ENCODE results near the gene PAPLN.
A peak's percentile ranks its signal among the peaks of the same experiment; 100 is the strongest.

PAPLN gene

GRCh38 chr14:73241481-73242165 is 4.3 kb downstream of the PAPLN start:
- H3K9me2 ChIP-seq (replicated peaks; ENCODE audit: low read depth, low read length): no peaks in the 10 kb centered on the region
- H3K9ac ChIP-seq (ENCODE audit: low read depth, low read length, poor library complexity, severe bottlenecking): no peak overlapping the region
- no peak overlapping the region for H3K4me2 ChIP-seq (ENCODE audit: low read depth, low read length, poor library complexity, severe bottlenecking)
- H3F3A ChIP-seq (ENCODE audit: low read depth): 0 out of 2 replicates have a peak, but pooled peaks cover 3% of the 10 kb centered on the region
- no peaks in the 10 kb centered on the region for H3K36me3 ChIP-seq (ENCODE audit: insufficient read depth, low read length)
- no peak for TF ChIP-seq CTCF (conservative IDR thresholded peaks at IDR 0.05; ENCODE audit: low read length)
- TF ChIP-seq EZH2phosphoT487 (IDR thresholded peaks at IDR 0.05; ENCODE audit: borderline replicate concordance): no peak
- H3K79me2 ChIP-seq (ENCODE audit: insufficient read depth, low read length): no peaks in the 10 kb centered on the region
- H2AFZ ChIP-seq (ENCODE audit: low read length): no peak overlapping the region
- H4K20me1 ChIP-seq (ENCODE audit: insufficient read depth, low read length, poor library complexity, severe bottlenecking): no peaks in the 10 kb centered on the region
- no peak overlapping the region for H3K4me3 ChIP-seq (ENCODE audit: low read length, poor library complexity, severe bottlenecking)
- H3K9me3 ChIP-seq (ENCODE audit: insufficient read depth, low read depth, low read length): no peaks in the 10 kb centered on the region
- H3K4me1 ChIP-seq (ENCODE audit: insufficient read depth, low read length, poor library complexity, severe bottlenecking): peaks cover 35% of the 10 kb centered on the region
- no peaks in the 10 kb centered on the region for H3K27me3 ChIP-seq (ENCODE audit: insufficient read depth, low read length, poor library complexity, severe bottlenecking)

- H3K4me1 ChIP-seq (ENCODE audit: insufficient read depth, low read length, poor library complexity, severe bottlenecking): peaks cover 43% of the 10 kb centered on the region
- peak overlapping the region; percentile 42; the same call in 1 of the 2 replicates for H2AFZ ChIP-seq (ENCODE audit: low read length)
Observed at GRCh38 chr14:73242357-73242901, 5.1 kb downstream of the PAPLN start.

GRCh38 chr14:73243341-73243740 is 6.0 kb downstream of the PAPLN start:
- H3K79me2 ChIP-seq (ENCODE audit: insufficient read depth, low read length): no peaks in the 10 kb centered on the region
- no peaks in the 10 kb centered on the region for H3K27me3 ChIP-seq (ENCODE audit: insufficient read depth, low read length, poor library complexity, severe bottlenecking)
- H3K9me2 ChIP-seq (replicated peaks; ENCODE audit: low read depth, low read length): no peaks in the 10 kb centered on the region
- H3K4me2 ChIP-seq (ENCODE audit: low read depth, low read length, poor library complexity, severe bottlenecking): peak overlapping the region; percentile 48
- no peak overlapping the region for H3K4me3 ChIP-seq (ENCODE audit: low read length, poor library complexity, severe bottlenecking)
- TF ChIP-seq EZH2phosphoT487 (IDR thresholded peaks at IDR 0.05; ENCODE audit: borderline replicate concordance): no peak
- TF ChIP-seq CTCF (conservative IDR thresholded peaks at IDR 0.05; ENCODE audit: low read length): no peak
- 0 out of 2 replicates have a peak, but pooled peaks cover 3% of the 10 kb centered on the region for H3F3A ChIP-seq (ENCODE audit: low read depth)
- no peaks in the 10 kb centered on the region for H3K9me3 ChIP-seq (ENCODE audit: insufficient read depth, low read depth, low read length)
- no peaks in the 10 kb centered on the region for H4K20me1 ChIP-seq (ENCODE audit: insufficient read depth, low read length, poor library complexity, severe bottlenecking)
- H2AFZ ChIP-seq (ENCODE audit: low read length): no peak overlapping the region
- no peak overlapping the region for H3K9ac ChIP-seq (ENCODE audit: low read depth, low read length, poor library complexity, severe bottlenecking)
- no peaks in the 10 kb centered on the region for H3K36me3 ChIP-seq (ENCODE audit: insufficient read depth, low read length)
- H3K4me1 ChIP-seq (ENCODE audit: insufficient read depth, low read length, poor library complexity, severe bottlenecking): peaks cover 44% of the 10 kb centered on the region

More at GRCh38 chr14:73242357-73242901, 5.1 kb downstream of the PAPLN start:
- 0 out of 2 replicates have a peak, but pooled peaks cover 3% of the 10 kb centered on the region for H3F3A ChIP-seq (ENCODE audit: low read depth)
- H3K9me3 ChIP-seq (ENCODE audit: insufficient read depth, low read depth, low read length): no peaks in the 10 kb centered on the region
- no peaks in the 10 kb centered on the region for H3K9me2 ChIP-seq (replicated peaks; ENCODE audit: low read depth, low read length)
- H3K4me3 ChIP-seq (ENCODE audit: low read length, poor library complexity, severe bottlenecking): peak overlapping the region; percentile 33
- peak overlapping the region; percentile 48 for H3K4me2 ChIP-seq (ENCODE audit: low read depth, low read length, poor library complexity, severe bottlenecking)
- H3K79me2 ChIP-seq (ENCODE audit: insufficient read depth, low read length): no peaks in the 10 kb centered on the region
- H3K27me3 ChIP-seq (ENCODE audit: insufficient read depth, low read length, poor library complexity, severe bottlenecking): no peaks in the 10 kb centered on the region
- no peak overlapping the region for H3K9ac ChIP-seq (ENCODE audit: low read depth, low read length, poor library complexity, severe bottlenecking)
- no peaks in the 10 kb centered on the region for H3K36me3 ChIP-seq (ENCODE audit: insufficient read depth, low read length)
- TF ChIP-seq EZH2phosphoT487 (IDR thresholded peaks at IDR 0.05; ENCODE audit: borderline replicate concordance): no peak
- H4K20me1 ChIP-seq (ENCODE audit: insufficient read depth, low read length, poor library complexity, severe bottlenecking): no peaks in the 10 kb centered on the region
